ENCODE data around the gene NSUN4.
"Not testable (repeated sequence)": the region's sequence is repeated elsewhere in the genome, so short reads cannot be mapped to it uniquely, and the experiment has no call there.

NSUN4 gene

DNA sequence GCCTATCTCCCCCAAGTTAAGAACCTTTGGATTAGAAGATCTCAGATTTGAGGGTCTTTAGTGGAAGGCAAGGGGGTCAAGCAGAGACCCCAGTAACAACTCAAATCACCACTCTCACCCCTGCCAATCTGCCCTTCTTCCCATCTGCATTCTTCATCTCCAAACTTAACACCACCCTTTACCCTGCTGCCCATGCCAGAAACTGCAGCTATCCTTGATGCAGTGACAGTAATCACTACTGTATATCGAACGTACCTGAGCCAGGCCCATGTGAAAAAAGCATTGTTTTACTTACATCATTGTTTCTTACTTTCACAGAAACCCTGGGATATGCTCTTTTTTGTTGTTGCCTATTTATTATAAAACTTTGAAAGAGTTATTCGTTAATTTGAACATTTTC, 26.5 kb downstream of the NSUN4 start:
- Mint-ChIP-seq H3K9me3 (no peaks in the 10 kb centered on the region), H3K36me3 (peaks cover 22% of the 10 kb centered on the region), H3K4me1 (peaks cover 11% of the 10 kb centered on the region), H3K27ac (no peak overlapping the region), H3K27me3 (no peaks in the 10 kb centered on the region), H3K4me3 (no peak overlapping the region)
- ATAC-seq (ENCODE audit: low read depth) (no peak), DNase-seq (ENCODE audit: low spot score in 2 of 2) (no peak)

DNA sequence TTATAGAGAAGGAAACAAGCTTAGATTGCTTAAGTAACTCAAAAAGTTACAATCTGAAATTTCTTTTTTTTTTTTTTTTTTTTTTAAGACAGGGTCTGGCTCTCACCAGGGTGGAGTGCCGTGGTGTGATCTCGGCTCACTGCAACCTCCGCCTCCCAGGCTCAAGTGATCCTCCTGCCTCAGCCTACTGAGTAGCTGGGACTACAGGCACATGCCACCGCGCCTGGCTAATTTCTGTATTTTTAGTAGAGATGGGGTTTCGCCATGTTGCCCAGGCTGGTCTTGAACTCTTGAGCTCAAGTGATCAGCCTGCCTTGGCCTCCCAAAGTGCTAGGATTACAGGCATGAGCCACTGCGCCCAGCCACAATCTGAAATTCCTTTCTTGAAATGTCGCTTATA, 27.1 kb downstream of the NSUN4 start:
- not testable (repeated sequence) for H3K4me3 Mint-ChIP-seq
- peaks cover 24% of the 10 kb centered on the region for H3K36me3 Mint-ChIP-seq

GRCh38 chr1:46368791-46369190, 28.2 kb downstream of the NSUN4 start:
- peaks cover 22% of the 10 kb centered on the region for H3K36me3 Mint-ChIP-seq
- H3K4me1 Mint-ChIP-seq, result peaks cover 18% of the 10 kb centered on the region
- ATAC-seq (ENCODE audit: low read depth) (no peak), DNase-seq (ENCODE audit: low spot score in 2 of 2) (no peak)
- H3K9me3 Mint-ChIP-seq, result peaks cover 1% of the 10 kb centered on the region
- H3K4me3 Mint-ChIP-seq, result no peak overlapping the region
- H3K27me3 Mint-ChIP-seq, result no peaks in the 10 kb centered on the region
- H3K27ac Mint-ChIP-seq, result peak overlapping the region; percentile 88

More for the DNA sequence above, 27.1 kb downstream of the NSUN4 start:
- not testable (repeated sequence) for H3K9me3 Mint-ChIP-seq; H3K27me3 Mint-ChIP-seq; DNase-seq (ENCODE audit: low spot score in 2 of 2); H3K27ac Mint-ChIP-seq; ATAC-seq (ENCODE audit: low read depth)
- peaks cover 13% of the 10 kb centered on the region for H3K4me1 Mint-ChIP-seq

DNA sequence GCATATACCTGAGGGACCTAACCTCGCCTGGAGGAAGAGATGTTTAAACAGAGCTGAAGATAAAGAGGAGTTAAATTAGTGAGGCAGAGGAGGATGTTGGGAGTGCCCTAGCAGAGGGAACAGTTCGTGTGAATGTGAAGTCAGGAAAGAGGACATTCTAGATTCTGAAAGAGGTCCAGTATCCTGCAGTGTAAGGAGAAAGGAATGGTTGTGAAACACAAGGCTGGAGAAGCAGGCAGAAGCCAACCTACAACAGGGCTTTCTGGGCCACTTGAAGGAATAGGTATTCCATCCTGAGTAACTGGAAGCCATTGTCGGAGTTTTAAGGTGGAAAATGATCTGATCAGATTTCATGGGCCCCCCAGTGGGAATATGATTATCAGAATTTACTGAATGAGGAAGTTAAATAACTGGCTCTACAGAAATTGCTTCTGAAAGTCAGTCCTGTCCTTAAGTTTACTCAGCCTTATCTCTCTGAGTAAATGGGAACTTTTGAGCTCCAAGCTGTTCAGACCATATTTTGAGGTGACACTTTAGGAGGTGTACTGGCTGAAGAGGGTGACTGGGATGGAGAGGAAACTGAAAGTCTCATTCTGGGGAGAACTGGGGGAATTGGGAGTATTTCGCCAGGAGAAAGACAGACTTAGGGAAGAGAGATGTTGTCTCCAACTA, 29.1 kb downstream of the NSUN4 start:
- ATAC-seq (ENCODE audit: low read depth), result no peak

GRCh38 chr1:46370214-46370633, 29.6 kb downstream of the NSUN4 start:
- Mint-ChIP-seq H3K27me3 (no peaks in the 10 kb centered on the region), H3K27ac (peak overlapping the region; percentile 88), H3K36me3 (peaks cover 17% of the 10 kb centered on the region), H3K9me3 (peaks cover 1% of the 10 kb centered on the region), H3K4me3 (peak overlapping the region; percentile 48), H3K4me1 (peaks cover 18% of the 10 kb centered on the region)
- ATAC-seq (ENCODE audit: low read depth) (peak; percentile 62), DNase-seq (ENCODE audit: low spot score in 2 of 2) (no peak)

More for the DNA sequence above, 29.1 kb downstream of the NSUN4 start:
- peaks cover 18% of the 10 kb centered on the region for H3K4me1 Mint-ChIP-seq
- peak overlapping the region; percentile 88 for H3K27ac Mint-ChIP-seq
- DNase-seq (ENCODE audit: low spot score in 2 of 2), result no peak
- H3K9me3 Mint-ChIP-seq, result peaks cover 1% of the 10 kb centered on the region
- peak overlapping the region; percentile 48 for H3K4me3 Mint-ChIP-seq
- peaks cover 21% of the 10 kb centered on the region for H3K36me3 Mint-ChIP-seq
- no peaks in the 10 kb centered on the region for H3K27me3 Mint-ChIP-seq

DNA sequence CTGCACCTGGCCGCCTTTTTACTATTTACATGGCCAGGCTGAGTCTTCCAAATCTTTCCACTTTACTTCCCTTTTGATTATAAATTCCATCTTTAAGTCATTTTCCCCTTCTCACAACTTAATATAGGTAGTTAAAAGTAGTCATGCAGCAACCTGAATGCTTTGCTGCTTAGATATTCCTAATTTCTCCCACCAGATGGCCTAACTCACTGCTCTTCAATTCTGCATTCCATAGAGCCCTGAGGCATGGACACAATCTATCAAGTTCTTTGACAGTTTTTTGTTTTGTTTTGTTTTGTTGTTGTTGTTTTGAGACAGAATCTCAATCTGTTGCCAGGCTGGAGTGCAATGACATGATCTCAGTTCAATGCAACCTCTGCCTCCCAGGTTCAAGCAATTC, 31.8 kb downstream of the NSUN4 start:
- Mint-ChIP-seq H3K27ac (peak overlapping the region; percentile 15), H3K4me1 (peaks cover 18% of the 10 kb centered on the region), H3K36me3 (peaks cover 14% of the 10 kb centered on the region), H3K4me3 (no peak overlapping the region), H3K9me3 (peaks cover 1% of the 10 kb centered on the region), H3K27me3 (no peaks in the 10 kb centered on the region)
- DNase-seq (ENCODE audit: low spot score in 2 of 2) (no peak), ATAC-seq (ENCODE audit: low read depth) (no peak)

GRCh38 chr1:46379996-46380395, 39.4 kb downstream of the NSUN4 start:
- H3K27ac Mint-ChIP-seq, result no peak overlapping the region
- H3K36me3 Mint-ChIP-seq, result peaks cover 10% of the 10 kb centered on the region

DNA sequence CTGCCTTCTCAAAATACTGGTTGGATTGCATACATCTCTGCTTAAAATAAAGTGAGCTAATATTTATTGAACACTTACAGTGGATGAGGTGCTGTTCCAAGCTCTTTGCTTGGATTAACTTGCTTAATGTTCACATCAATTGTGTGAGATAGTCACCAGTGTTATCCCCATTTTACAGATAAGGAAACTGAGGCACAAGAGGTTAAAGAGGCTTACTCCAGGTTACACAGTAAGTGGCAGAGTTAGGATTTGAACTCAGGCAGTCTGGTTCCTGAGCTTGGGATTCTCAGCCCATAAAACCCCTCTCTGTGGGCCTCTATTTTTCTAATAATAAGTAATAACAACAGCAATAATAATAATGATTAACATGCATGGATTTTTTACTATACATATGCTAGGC, 39.9 kb downstream of the NSUN4 start:
- no peak overlapping the region for H3K27ac Mint-ChIP-seq
- H3K4me3 Mint-ChIP-seq, result no peak overlapping the region
- ATAC-seq (ENCODE audit: low read depth) (no peak), DNase-seq (ENCODE audit: low spot score in 2 of 2) (no peak)
- H3K27me3 Mint-ChIP-seq, result no peaks in the 10 kb centered on the region
- peaks cover 6% of the 10 kb centered on the region for H3K9me3 Mint-ChIP-seq
- no peaks in the 10 kb centered on the region for H3K4me1 Mint-ChIP-seq
- peaks cover 12% of the 10 kb centered on the region for H3K36me3 Mint-ChIP-seq

More at GRCh38 chr1:46379996-46380395, 39.4 kb downstream of the NSUN4 start:
- peaks cover 6% of the 10 kb centered on the region for H3K9me3 Mint-ChIP-seq
- no peak overlapping the region for H3K4me3 Mint-ChIP-seq
- H3K27me3 Mint-ChIP-seq, result no peaks in the 10 kb centered on the region
- H3K4me1 Mint-ChIP-seq, result no peaks in the 10 kb centered on the region
- ATAC-seq (ENCODE audit: low read depth), result no peak
- DNase-seq (ENCODE audit: low spot score in 2 of 2), result no peak

DNA sequence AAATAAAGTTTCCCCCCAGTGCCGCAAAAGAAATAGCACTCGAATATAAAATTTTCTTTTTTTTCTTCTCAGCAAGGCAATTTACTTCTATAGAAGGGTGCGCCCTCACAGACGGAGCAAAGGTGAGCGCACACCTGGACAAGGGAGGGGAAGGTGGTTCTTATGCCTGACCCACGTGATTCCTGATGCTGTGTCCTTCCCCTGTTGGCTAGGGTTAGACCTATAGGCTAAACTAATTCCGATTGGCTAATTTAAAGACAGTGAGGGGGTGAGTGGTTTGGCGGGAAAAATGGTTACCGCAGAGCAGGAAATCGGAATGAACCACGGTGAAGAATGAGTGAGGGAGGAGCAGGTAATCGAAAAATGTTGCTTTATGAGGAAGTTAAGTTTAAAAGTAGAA, 52.9 kb downstream of the NSUN4 start:
- ATAC-seq (ENCODE audit: low read depth), result no peak
- H3K27ac Mint-ChIP-seq, result no peak overlapping the region
- peaks cover 13% of the 10 kb centered on the region for H3K36me3 Mint-ChIP-seq
- H3K4me1 Mint-ChIP-seq, result peaks cover 3% of the 10 kb centered on the region
- peaks cover 18% of the 10 kb centered on the region for H3K27me3 Mint-ChIP-seq
- H3K9me3 Mint-ChIP-seq, result peaks cover 13% of the 10 kb centered on the region
- H3K4me3 Mint-ChIP-seq, result peak overlapping the region; percentile 59
- no peak for DNase-seq (ENCODE audit: low spot score in 2 of 2)

DNA sequence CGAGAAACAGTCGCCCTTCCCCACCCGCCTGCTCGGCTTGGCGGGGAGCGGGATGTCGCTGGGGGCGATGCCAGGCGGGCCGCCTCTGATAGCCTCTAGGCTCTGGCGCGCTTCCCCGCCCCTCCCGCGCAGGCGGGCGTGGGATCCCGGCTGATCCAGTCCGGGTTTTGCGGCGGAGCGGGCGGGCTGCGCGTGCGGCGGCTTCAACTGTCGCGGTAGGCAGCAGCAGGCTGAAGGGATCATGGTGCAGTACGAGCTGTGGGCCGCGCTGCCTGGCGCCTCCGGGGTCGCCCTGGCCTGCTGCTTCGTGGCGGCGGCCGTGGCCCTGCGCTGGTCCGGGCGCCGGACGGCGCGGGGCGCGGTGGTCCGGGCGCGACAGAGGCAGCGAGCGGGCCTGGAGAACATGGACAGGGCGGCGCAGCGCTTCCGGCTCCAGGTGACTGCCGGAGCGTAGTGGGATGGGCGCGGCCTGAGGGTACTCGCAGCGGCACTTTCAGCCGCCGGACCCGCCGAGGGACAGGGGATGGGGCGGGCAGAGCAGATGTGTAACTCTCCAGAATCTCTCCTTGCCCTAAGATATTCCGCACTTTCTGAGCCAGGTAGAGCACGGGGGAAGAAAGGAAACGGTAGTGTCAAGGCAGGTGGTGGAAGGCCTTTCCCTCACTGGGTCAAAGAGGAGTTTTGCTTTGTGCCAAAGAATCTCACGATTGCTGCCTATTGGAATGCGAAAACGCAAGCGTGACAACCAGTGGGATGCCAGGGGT, 53.7 kb downstream of the NSUN4 start, which contains the start of gene FAAH:
FAAH (plus strand) TSS at position 210 of the 764 bp plus-strand sequence; CDS start at position 242, 32 bp downstream.
- H3K9me3 Mint-ChIP-seq, result peaks cover 13% of the 10 kb centered on the region
- peaks cover 3% of the 10 kb centered on the region for H3K4me1 Mint-ChIP-seq
- peaks cover 23% of the 10 kb centered on the region for H3K27me3 Mint-ChIP-seq
- ATAC-seq (ENCODE audit: low read depth), result peak; percentile 56
- peak within 1 kb of the TSS; percentile 61 for H3K4me3 Mint-ChIP-seq
- DNase-seq (ENCODE audit: low spot score in 2 of 2), result no peak
- H3K27ac Mint-ChIP-seq, result no peak within 1 kb of the TSS
- H3K36me3 Mint-ChIP-seq, result peaks cover 13% of the 10 kb centered on the region

- Mint-ChIP-seq H3K4me3 (peak overlapping the region; percentile 61), H3K4me1 (peaks cover 3% of the 10 kb centered on the region), H3K27me3 (peaks cover 24% of the 10 kb centered on the region), H3K9me3 (peaks cover 13% of the 10 kb centered on the region), H3K27ac (no peak overlapping the region), H3K36me3 (peaks cover 13% of the 10 kb centered on the region)
- ATAC-seq (ENCODE audit: low read depth) (no peak), DNase-seq (ENCODE audit: low spot score in 2 of 2) (no peak)
Observed at GRCh38 chr1:46394872-46395465, 54.4 kb downstream of the NSUN4 start.

DNA sequence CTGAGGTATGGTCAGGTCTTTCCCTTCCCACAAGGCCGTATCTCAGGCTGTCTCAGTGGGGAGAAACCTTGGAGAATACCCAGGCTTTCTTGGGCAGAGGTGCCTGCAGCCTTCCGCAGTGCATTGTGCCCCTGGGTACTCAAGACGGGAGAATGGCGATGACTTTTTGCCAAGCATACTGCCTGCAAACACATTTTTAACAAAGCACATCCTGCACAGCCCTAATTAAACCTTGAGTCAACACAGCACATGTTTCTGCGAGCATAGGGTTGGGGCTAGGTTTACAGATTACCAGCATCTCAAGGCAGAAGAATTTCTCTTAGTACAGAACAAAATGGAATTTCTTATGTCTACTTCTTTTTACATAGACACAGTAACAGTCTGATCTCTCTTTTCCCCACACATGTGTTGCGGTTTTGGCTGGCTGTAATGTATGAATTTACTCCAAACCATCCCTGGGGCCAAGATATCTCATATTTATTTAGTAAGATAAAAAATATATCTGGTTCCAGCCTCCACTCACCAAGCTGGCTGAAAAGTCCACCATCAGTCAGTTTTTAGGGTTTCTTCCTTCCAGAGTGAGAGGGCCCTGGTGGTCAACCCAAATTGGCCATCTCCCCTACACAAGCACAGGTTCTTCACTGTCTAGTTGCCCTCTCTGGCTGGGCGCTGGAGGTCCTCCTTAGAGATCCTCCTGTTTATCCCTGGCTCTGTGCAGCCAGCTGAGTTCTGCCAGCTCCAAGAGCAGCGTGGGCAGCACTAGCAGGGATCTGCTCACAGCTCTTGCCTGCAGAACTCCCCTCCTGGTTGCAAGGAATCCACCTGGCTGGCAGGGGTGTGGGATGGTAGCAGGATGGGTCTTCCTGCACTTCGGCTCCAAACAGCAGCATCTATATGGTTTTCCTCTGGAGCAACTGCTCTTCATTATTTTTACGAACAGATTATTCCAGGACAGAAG, 56.1 kb downstream of the NSUN4 start:
- no peak for DNase-seq (ENCODE audit: low spot score in 2 of 2)

GRCh38 chr1:46399307-46399706, 58.7 kb downstream of the NSUN4 start:
- DNase-seq (ENCODE audit: low spot score in 2 of 2) (no peak), ATAC-seq (ENCODE audit: low read depth) (no peak)
- no peak overlapping the region for H3K4me3 Mint-ChIP-seq
- peaks cover 6% of the 10 kb centered on the region for H3K36me3 Mint-ChIP-seq
- no peaks in the 10 kb centered on the region for H3K9me3 Mint-ChIP-seq
- H3K4me1 Mint-ChIP-seq, result peaks cover 9% of the 10 kb centered on the region
- H3K27ac Mint-ChIP-seq, result no peak overlapping the region
- peaks cover 17% of the 10 kb centered on the region for H3K27me3 Mint-ChIP-seq

More for the DNA sequence above, 56.1 kb downstream of the NSUN4 start:
- Mint-ChIP-seq H3K9me3 (peaks cover 13% of the 10 kb centered on the region), H3K36me3 (peaks cover 14% of the 10 kb centered on the region), H3K4me1 (peaks cover 9% of the 10 kb centered on the region), H3K27ac (no peak overlapping the region), H3K27me3 (peaks cover 24% of the 10 kb centered on the region), H3K4me3 (no peak overlapping the region)
- no peak for ATAC-seq (ENCODE audit: low read depth)
